Measurements from ENCODE around the gene TTC28. TPM values are rescaled to one million over a fixed set of nuclear protein-coding genes. Genes with fewer than 3 reads are reported as not detected.

The TTC28 gene
- total and polyA plus RNA-seq, 12 donors: 3.4 to 75.6 (median 28.6) TPM

- H3K4me1 ChIP-seq (replicated peaks in 1 of 2): peaks cover 6 to 33% of the 10 kb centered on the region in 2 donors
- H3K9me3 ChIP-seq (replicated peaks in 1 of 3): no peaks in the 10 kb centered on the region
- H3K27me3 ChIP-seq: no peaks in the 10 kb centered on the region
- H3K4me3 ChIP-seq: no peak overlapping the region
- DNase-seq: no peak
- no peak overlapping the region for H3K27ac ChIP-seq
- intact Hi-C loops (cut with DNase I): no loop called here
- WGBS, 4 donors: 56 to 79% (median 66%) methylated on average over 5 of the region's 5 CpGs
- H3K36me3 ChIP-seq (replicated peaks in 1 of 2): no peaks in the 10 kb centered on the region
- TF ChIP-seq, protein P1, sequence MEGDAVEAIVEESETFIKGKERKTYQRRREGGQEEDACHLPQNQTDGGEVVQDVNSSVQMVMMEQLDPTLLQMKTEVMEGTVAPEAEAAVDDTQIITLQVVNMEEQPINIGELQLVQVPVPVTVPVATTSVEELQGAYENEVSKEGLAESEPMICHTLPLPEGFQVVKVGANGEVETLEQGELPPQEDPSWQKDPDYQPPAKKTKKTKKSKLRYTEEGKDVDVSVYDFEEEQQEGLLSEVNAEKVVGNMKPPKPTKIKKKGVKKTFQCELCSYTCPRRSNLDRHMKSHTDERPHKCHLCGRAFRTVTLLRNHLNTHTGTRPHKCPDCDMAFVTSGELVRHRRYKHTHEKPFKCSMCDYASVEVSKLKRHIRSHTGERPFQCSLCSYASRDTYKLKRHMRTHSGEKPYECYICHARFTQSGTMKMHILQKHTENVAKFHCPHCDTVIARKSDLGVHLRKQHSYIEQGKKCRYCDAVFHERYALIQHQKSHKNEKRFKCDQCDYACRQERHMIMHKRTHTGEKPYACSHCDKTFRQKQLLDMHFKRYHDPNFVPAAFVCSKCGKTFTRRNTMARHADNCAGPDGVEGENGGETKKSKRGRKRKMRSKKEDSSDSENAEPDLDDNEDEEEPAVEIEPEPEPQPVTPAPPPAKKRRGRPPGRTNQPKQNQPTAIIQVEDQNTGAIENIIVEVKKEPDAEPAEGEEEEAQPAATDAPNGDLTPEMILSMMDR (IDR thresholded peaks at IDR 0.05): no peak
- TF ChIP-seq POLR2A (IDR thresholded peaks at IDR 0.05): no peak
These were observed 533.0 kb downstream of the TTC28 start for GRCh38 chr22:28146401-28147314.

DNA sequence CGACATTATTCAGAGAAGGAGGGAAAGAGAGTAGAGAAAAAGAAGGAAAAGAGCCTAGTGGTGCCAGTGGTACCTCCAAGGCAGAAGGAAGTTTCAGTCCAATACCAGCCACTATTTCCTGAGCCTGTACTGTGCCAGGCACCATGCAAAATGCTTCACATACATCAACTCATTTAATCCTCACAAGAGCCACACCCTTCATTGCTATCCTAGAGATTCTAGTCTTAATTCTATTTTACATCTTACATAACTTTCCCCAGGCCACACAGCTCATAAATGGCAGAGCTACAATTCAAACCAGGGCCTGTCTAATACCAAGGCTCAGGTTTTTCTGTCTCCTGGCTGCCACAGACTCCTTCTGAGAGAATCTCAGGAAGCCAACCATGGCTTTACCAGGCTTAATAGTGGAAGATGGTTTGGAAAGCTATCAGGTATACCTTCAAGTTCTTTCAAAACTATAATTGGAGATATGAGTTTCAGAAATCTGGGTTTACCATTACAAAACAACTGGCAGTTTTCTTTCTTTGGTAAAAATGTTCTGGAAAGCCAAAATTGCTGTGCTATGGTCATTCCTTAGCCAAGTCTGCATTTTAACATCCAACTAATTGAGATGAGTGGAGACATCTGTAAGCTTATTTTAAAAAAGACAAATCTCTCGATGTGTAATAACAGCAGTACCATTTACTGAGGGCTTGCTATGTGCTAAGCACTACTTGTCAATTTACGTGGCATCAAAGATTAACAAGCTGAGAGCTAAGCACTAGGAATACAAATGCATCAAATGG lies 535.5 kb downstream of the TTC28 start:
- WGBS, 4 donors: 83 to 91% (median 84%) methylated on average over 3 of the region's 3 CpGs
- TF ChIP-seq, protein P1 (IDR thresholded peaks at IDR 0.05): no peak
- TF ChIP-seq POLR2A (IDR thresholded peaks at IDR 0.05): no peak
- Histone ChIP-seq H3K9me3 (replicated peaks in 1 of 3) (no peaks in the 10 kb centered on the region), H3K27ac (no peak overlapping the region), H3K4me3 (no peak overlapping the region), H3K36me3 (replicated peaks in 1 of 2) (no peaks in the 10 kb centered on the region), H3K4me1 (replicated peaks in 1 of 2) (peaks cover 6 to 33% of the 10 kb centered on the region in 2 donors), H3K27me3 (no peaks in the 10 kb centered on the region)
- no peak for DNase-seq
- intact Hi-C loops (cut with DNase I): no loop called here

DNA sequence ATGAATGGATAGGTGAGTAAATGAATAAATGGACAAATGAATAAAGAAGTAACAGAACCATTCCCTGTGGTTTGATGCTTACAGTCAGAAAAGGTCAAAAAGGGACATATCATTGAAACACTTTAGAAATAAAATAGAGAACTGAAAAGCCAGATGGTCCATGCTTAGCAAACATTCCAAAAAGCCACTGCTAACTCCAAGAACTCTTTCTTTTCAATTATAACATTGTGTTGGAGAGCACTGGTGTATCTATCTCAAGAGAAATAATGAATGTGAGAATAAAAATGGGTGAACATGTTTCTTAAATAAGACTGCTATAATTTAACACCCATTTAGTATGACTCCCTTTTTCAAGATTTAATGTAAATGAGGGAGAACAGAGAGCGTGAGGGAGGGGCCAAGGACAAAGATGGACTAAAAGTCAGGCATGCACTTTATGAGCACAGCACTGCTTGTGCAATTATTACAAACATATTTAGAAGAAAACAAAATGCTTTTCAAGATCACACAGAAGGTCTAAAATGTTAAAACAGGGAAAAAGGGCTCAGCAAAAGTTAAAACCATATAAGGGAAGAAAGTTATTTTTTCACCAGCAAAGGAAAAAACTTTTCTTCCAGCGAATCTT lies 536.3 kb downstream of the TTC28 start:
- WGBS, 4 donors: 79 to 85% (median 82%) methylated on average over 2 of the region's 2 CpGs
- Histone ChIP-seq H3K27me3 (no peaks in the 10 kb centered on the region), H3K4me1 (replicated peaks in 1 of 2) (peaks cover 6 to 33% of the 10 kb centered on the region in 2 donors), H3K4me3 (no peak overlapping the region), H3K27ac (peak overlapping the region in 1 of 5 donors; percentile 74), H3K9me3 (replicated peaks in 1 of 3) (no peaks in the 10 kb centered on the region), H3K36me3 (replicated peaks in 1 of 2) (no peaks in the 10 kb centered on the region)
- no peak for DNase-seq
- intact Hi-C loops (cut with DNase I): no loop called here
- TF ChIP-seq, protein P1 (IDR thresholded peaks at IDR 0.05): no peak
- TF ChIP-seq POLR2A (IDR thresholded peaks at IDR 0.05): no peak
